ENCODE data around the gene FXYD2. TPM values are rescaled to one million over a fixed set of nuclear protein-coding genes. Genes with fewer than 3 reads are reported as not detected.

Gene FXYD2
- total RNA-seq, 2 experiments from 2014 or later: 1.7 to 2.1 TPM

GRCh38 chr11:117792992-117793391 is 31.6 kb downstream of the FXYD2 start:
- no peak overlapping the region for H3K4me3 Mint-ChIP-seq
- Histone ChIP-seq H3K36me3 (ENCODE audit: insufficient read depth, low read length) (no peaks in the 10 kb centered on the region), H3K27me3 (ENCODE audit: control insufficient read depth in 1 of 2, insufficient read depth in 2 of 2, low read length in 2 of 2) (peaks cover 57 to 62% of the 10 kb centered on the region in 2 experiments), H3K4me1 (ENCODE audit: insufficient read depth, low read length) (peaks cover 23% of the 10 kb centered on the region), H3K27ac (ENCODE audit: low read depth in 1 of 2, low read length in 2 of 2) (no peak overlapping the region), H3K4me3 (ENCODE audit: low read length) (no peak overlapping the region), H3K9me3 (ENCODE audit: control insufficient read depth in 1 of 2, insufficient read depth in 1 of 2, low read length in 2 of 2) (peaks cover 0 to 15% of the 10 kb centered on the region in 2 experiments)
- H3K27me3 Mint-ChIP-seq: peaks cover 67% of the 10 kb centered on the region
- H3K36me3 Mint-ChIP-seq (ENCODE audit: low read depth): no peaks in the 10 kb centered on the region
- no peaks in the 10 kb centered on the region for H3K9me3 Mint-ChIP-seq
- TF ChIP-seq CTCF (IDR thresholded peaks at IDR 0.05): no peak
- ChIA-PET POLR2A (no interaction called here), CTCF (interaction anchor here (1.6 kb wide), 1 partner anchor 24 kb away, joined by 4 read pairs; no protein-coding TSS in a partner anchor)
- ATAC-seq (ENCODE audit: poor library complexity) (no peak), DNase-seq (no peak)
- H3K4me1 Mint-ChIP-seq (ENCODE audit: low read depth): peaks cover 17% of the 10 kb centered on the region
- intact Hi-C loops (cut with DNase I, micrococcal nuclease): no loop called here
- H3K27ac Mint-ChIP-seq: no peak overlapping the region

GRCh38 chr11:117792241-117792640 is 32.3 kb downstream of the FXYD2 start:
- H3K9me3 ChIP-seq (ENCODE audit: control insufficient read depth in 1 of 2, insufficient read depth in 1 of 2, low read length in 2 of 2): peaks cover 0 to 15% of the 10 kb centered on the region in 2 experiments
- H3K36me3 ChIP-seq (ENCODE audit: insufficient read depth, low read length): no peaks in the 10 kb centered on the region
- TF ChIP-seq CTCF (IDR thresholded peaks at IDR 0.05): no peak
- Mint-ChIP-seq H3K4me1 (ENCODE audit: low read depth) (peaks cover 12% of the 10 kb centered on the region), H3K27me3 (peaks cover 62% of the 10 kb centered on the region), H3K36me3 (ENCODE audit: low read depth) (no peaks in the 10 kb centered on the region), H3K4me3 (no peak overlapping the region), H3K27ac (no peak overlapping the region), H3K9me3 (no peaks in the 10 kb centered on the region)
- H3K4me1 ChIP-seq (ENCODE audit: insufficient read depth, low read length): peaks cover 23% of the 10 kb centered on the region
- POLR2A ChIA-PET: no interaction called here
- intact Hi-C loops (cut with DNase I, micrococcal nuclease): no loop called here
- H3K27ac ChIP-seq (ENCODE audit: low read depth in 1 of 2, low read length in 2 of 2): no peak overlapping the region
- H3K27me3 ChIP-seq (ENCODE audit: control insufficient read depth in 1 of 2, insufficient read depth in 2 of 2, low read length in 2 of 2): peaks cover 53 to 57% of the 10 kb centered on the region in 2 experiments
- DNase-seq: no peak
- ATAC-seq (ENCODE audit: poor library complexity): no peak
- no peak overlapping the region for H3K4me3 ChIP-seq (ENCODE audit: low read length)
- CTCF ChIA-PET: no interaction called here

- Histone ChIP-seq H3K27me3 (ENCODE audit: control insufficient read depth in 1 of 2, insufficient read depth in 2 of 2, low read length in 2 of 2) (peaks cover 40 to 43% of the 10 kb centered on the region in 2 experiments), H3K36me3 (ENCODE audit: insufficient read depth, low read length) (no peaks in the 10 kb centered on the region), H3K27ac (ENCODE audit: low read depth in 1 of 2, low read length in 2 of 2) (no peak overlapping the region), H3K4me1 (ENCODE audit: insufficient read depth, low read length) (peaks cover 5% of the 10 kb centered on the region), H3K4me3 (ENCODE audit: low read length) (no peak overlapping the region), H3K9me3 (ENCODE audit: control insufficient read depth in 1 of 2, insufficient read depth in 1 of 2, low read length in 2 of 2) (peaks cover 0 to 5% of the 10 kb centered on the region in 2 experiments)
- no peak for TF ChIP-seq CTCF (IDR thresholded peaks at IDR 0.05)
- Mint-ChIP-seq H3K27me3 (peaks cover 69% of the 10 kb centered on the region), H3K4me3 (no peak overlapping the region), H3K9me3 (no peaks in the 10 kb centered on the region), H3K27ac (no peak overlapping the region), H3K4me1 (ENCODE audit: low read depth) (peaks cover 4% of the 10 kb centered on the region), H3K36me3 (ENCODE audit: low read depth) (no peaks in the 10 kb centered on the region)
- CTCF ChIA-PET: no interaction called here
- intact Hi-C loops (cut with DNase I, micrococcal nuclease): no loop called here
- no peak for DNase-seq
- POLR2A ChIA-PET: no interaction called here
- no peak for ATAC-seq (ENCODE audit: poor library complexity)
Observed at GRCh38 chr11:117790279-117790678, 34.3 kb downstream of the FXYD2 start.
